ENCODE data around the gene CA11. TPM values are rescaled to one million over a fixed set of nuclear protein-coding genes. Genes with fewer than 3 reads are reported as not detected.

CA11 gene
- total and polyA plus RNA-seq, 9 of the 15 experiments (the other 6 are each of a cell fraction or from before 2014, with no cell fraction given), result 2.9 to 19.9 (median 8.3) TPM

DNA sequence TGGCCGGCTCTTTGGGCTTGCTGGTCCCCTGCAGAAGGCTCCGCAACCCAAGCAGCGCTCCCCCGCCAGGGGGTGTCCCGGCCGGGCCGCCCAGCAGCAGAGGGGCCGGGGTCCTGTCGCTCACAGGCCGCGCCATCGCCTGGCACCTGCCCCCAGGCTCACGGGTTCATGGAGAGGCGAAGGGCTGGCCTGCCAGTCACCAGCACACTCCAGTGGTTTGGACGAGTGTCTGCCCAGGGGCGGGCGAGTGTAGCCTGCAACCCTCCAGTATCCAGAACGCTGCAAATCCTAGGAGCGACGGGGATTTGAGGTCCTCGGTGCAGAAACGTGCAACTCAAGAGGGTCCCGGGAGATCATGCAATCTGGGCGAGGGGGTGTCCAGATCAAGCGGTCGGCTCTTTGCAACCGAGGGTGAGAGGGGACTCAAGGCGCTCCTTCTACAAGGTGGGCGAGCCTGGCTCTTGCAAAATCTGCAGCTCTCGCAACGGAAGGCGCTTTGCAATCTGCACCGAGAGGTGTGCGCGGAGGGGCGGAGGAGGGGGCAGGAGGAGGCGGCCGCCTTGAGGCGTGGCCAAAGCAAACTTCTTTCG, 9.0 kb downstream of the CA11 start, which contains the start of gene DBP (continued):
- TF ChIP-seq, protein P1, sequence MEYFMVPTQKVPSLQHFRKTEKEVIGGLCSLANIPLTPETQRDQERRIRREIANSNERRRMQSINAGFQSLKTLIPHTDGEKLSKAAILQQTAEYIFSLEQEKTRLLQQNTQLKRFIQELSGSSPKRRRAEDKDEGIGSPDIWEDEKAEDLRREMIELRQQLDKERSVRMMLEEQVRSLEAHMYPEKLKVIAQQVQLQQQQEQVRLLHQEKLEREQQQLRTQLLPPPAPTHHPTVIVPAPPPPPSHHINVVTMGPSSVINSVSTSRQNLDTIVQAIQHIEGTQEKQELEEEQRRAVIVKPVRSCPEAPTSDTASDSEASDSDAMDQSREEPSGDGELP (CRISPR knock-in tag; IDR thresholded peaks at IDR 0.05; ENCODE audit: borderline replicate concordance), result 0 out of 2 replicates have a peak, but pooled peaks have one; percentile 38
- TF ChIP-seq RFX7 (CRISPR knock-in tag; IDR thresholded peaks at IDR 0.05), result no peak
- TF ChIP-seq ZNF41 (CRISPR knock-in tag; conservative IDR thresholded peaks at IDR 0.05), result no peak
- no peak for TF ChIP-seq MEIS2 (IDR thresholded peaks at IDR 0.05; ENCODE audit: partially characterized antibody)
- TF ChIP-seq, protein P2, sequence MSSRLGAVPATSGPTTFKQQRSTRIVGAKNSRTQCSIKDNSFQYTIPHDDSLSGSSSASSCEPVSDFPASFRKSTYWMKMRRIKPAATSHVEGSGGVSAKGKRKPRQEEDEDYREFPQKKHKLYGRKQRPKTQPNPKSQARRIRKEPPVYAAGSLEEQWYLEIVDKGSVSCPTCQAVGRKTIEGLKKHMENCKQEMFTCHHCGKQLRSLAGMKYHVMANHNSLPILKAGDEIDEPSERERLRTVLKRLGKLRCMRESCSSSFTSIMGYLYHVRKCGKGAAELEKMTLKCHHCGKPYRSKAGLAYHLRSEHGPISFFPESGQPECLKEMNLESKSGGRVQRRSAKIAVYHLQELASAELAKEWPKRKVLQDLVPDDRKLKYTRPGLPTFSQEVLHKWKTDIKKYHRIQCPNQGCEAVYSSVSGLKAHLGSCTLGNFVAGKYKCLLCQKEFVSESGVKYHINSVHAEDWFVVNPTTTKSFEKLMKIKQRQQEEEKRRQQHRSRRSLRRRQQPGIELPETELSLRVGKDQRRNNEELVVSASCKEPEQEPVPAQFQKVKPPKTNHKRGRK (tag; IDR thresholded peaks at IDR 0.05), result no peak
- TF ChIP-seq, protein P3, sequence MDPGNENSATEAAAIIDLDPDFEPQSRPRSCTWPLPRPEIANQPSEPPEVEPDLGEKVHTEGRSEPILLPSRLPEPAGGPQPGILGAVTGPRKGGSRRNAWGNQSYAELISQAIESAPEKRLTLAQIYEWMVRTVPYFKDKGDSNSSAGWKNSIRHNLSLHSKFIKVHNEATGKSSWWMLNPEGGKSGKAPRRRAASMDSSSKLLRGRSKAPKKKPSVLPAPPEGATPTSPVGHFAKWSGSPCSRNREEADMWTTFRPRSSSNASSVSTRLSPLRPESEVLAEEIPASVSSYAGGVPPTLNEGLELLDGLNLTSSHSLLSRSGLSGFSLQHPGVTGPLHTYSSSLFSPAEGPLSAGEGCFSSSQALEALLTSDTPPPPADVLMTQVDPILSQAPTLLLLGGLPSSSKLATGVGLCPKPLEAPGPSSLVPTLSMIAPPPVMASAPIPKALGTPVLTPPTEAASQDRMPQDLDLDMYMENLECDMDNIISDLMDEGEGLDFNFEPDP (CRISPR knock-in tag; IDR thresholded peaks at IDR 0.05), result no peak
- no peak for TF ChIP-seq ZKSCAN1 (IDR thresholded peaks at IDR 0.05; ENCODE audit: low read depth, low read length)
- TF ChIP-seq RBM14 (IDR thresholded peaks at IDR 0.05; ENCODE audit: borderline replicate concordance, insufficient read depth, low read depth, low read length), result 0 out of 2 replicates have a peak, but pooled peaks have one; percentile 27
- no peak for TF ChIP-seq ATF7 (IDR thresholded peaks at IDR 0.05)
- TF ChIP-seq, protein P4, sequence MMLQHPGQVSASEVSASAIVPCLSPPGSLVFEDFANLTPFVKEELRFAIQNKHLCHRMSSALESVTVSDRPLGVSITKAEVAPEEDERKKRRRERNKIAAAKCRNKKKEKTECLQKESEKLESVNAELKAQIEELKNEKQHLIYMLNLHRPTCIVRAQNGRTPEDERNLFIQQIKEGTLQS (IDR thresholded peaks at IDR 0.05), result no peak
- TF ChIP-seq, protein P4 (CRISPR knock-in tag; conservative IDR thresholded peaks at IDR 0.05), result 0 out of 2 replicates have a peak, but pooled peaks have one; percentile 15
- TF ChIP-seq MCM5 (IDR thresholded peaks at IDR 0.05; ENCODE audit: low read depth), result no peak
- TF ChIP-seq, protein P5, sequence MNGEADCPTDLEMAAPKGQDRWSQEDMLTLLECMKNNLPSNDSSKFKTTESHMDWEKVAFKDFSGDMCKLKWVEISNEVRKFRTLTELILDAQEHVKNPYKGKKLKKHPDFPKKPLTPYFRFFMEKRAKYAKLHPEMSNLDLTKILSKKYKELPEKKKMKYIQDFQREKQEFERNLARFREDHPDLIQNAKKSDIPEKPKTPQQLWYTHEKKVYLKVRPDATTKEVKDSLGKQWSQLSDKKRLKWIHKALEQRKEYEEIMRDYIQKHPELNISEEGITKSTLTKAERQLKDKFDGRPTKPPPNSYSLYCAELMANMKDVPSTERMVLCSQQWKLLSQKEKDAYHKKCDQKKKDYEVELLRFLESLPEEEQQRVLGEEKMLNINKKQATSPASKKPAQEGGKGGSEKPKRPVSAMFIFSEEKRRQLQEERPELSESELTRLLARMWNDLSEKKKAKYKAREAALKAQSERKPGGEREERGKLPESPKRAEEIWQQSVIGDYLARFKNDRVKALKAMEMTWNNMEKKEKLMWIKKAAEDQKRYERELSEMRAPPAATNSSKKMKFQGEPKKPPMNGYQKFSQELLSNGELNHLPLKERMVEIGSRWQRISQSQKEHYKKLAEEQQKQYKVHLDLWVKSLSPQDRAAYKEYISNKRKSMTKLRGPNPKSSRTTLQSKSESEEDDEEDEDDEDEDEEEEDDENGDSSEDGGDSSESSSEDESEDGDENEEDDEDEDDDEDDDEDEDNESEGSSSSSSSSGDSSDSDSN (IDR thresholded peaks at IDR 0.05; ENCODE audit: borderline replicate concordance in 1 of 2, low read depth in 2 of 2, low read length in 2 of 2), result 0 out of 4 replicates have a peak, but pooled peaks have one; percentile 65 to 70
- TF ChIP-seq, protein P6, sequence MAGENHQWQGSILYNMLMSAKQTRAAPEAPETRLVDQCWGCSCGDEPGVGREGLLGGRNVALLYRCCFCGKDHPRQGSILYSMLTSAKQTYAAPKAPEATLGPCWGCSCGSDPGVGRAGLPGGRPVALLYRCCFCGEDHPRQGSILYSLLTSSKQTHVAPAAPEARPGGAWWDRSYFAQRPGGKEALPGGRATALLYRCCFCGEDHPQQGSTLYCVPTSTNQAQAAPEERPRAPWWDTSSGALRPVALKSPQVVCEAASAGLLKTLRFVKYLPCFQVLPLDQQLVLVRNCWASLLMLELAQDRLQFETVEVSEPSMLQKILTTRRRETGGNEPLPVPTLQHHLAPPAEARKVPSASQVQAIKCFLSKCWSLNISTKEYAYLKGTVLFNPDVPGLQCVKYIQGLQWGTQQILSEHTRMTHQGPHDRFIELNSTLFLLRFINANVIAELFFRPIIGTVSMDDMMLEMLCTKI (IDR thresholded peaks at IDR 0.05; ENCODE audit: partially characterized antibody), result no peak
- 0 out of 2 replicates have a peak, but pooled peaks have one; percentile 57 for TF ChIP-seq ZNF197 (CRISPR knock-in tag; IDR thresholded peaks at IDR 0.05; ENCODE audit: low read depth)
- TF ChIP-seq ELF1 (tag; IDR thresholded peaks at IDR 0.05), result no peak
- no peak for TF ChIP-seq KLF6 (CRISPR knock-in tag; IDR thresholded peaks at IDR 0.05; ENCODE audit: borderline replicate concordance)

All from K562 (cell line).